ENCODE data around the gene GPR142.

The GPR142 gene

DNA sequence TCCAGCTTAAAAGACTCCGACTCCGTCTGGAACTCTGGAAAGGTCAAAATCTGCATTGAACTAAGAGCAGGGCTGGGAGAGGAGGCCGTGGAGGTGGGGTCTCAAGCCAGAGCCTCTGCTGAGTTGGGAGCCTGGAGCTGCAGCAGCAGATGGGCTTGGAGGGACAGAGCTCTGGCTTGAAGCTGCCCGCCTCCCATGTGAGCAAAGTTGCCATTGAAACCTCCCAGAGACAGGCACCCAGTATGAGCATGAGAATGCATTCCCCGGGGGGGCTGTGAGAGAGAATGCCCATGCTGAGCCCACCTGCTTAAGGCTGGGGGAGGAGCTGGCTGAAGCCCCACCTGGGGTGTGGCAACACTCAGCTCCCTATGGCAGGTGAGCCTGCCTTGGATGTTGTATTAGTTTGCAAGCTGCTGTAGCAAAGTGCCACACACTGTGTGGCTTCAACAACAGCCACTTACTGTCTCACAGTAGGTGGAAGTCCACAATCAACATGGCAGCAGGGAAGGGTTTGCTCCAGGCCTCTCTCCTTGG, 31.7 kb upstream of the GPR142 start:
- no peak for TF ChIP-seq EZH2 (IDR thresholded peaks at IDR 0.05; ENCODE audit: borderline replicate concordance, low read depth, low read length, severe bottlenecking)
- no peak for TF ChIP-seq CTCF (IDR thresholded peaks at IDR 0.05; ENCODE audit: borderline replicate concordance, extremely low read depth, low read length, poor library complexity, severe bottlenecking)
- H3K4me2 ChIP-seq (ENCODE audit: insufficient read depth, low read length), result no peak overlapping the region
- no peaks in the 10 kb centered on the region for H3K4me1 ChIP-seq (ENCODE audit: insufficient read depth, low read length)
- ATAC-seq (ENCODE audit: insufficient read depth, low read depth) (no peak), DNase-seq (no peak)
- H3K4me3 ChIP-seq (ENCODE audit: low read depth in 1 of 2, low read length in 2 of 2), result no peak overlapping the region
- H2AFZ ChIP-seq (ENCODE audit: low read depth, low read length), result no peak overlapping the region
- H3K36me3 ChIP-seq (ENCODE audit: insufficient read depth, low read length), result no peaks in the 10 kb centered on the region
- H3K9ac ChIP-seq (ENCODE audit: low read depth, low read length), result no peak overlapping the region
- H3K27ac ChIP-seq (ENCODE audit: low read length), result no peak overlapping the region
- no peaks in the 10 kb centered on the region for H4K20me1 ChIP-seq (ENCODE audit: insufficient read depth, low read length)
- H3K9me3 ChIP-seq (ENCODE audit: insufficient read depth, low read length, severe bottlenecking), result no peaks in the 10 kb centered on the region
- H3K79me2 ChIP-seq (ENCODE audit: insufficient read depth, low read length), result no peaks in the 10 kb centered on the region
- peaks cover 14% of the 10 kb centered on the region for H3K27me3 ChIP-seq (ENCODE audit: insufficient read depth, low read length, poor library complexity)

DNA sequence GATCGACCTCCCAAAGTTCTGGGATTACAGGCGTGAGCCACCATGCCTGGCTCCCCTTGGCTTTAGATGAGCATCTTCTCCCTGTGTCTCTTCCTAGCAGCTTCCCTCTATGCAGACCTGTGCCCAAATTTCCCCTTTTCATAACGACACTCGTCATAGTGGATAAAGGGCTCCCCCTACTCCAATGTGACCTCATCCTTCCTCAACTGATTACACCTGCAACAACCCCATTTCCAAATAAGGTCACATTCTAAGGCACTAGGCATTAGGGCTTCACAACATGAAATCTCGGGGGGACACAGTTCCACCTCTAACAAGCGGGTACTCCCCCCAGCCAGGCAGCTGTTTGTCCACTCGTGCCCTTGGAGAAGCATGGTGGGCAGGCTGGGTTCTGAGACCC, 31.0 kb upstream of the GPR142 start:
- no peak overlapping the region for H3K27ac ChIP-seq (ENCODE audit: low read length)
- no peak overlapping the region for H3K4me3 ChIP-seq (ENCODE audit: low read depth in 1 of 2, low read length in 2 of 2)
- ATAC-seq (ENCODE audit: insufficient read depth, low read depth) (no peak), DNase-seq (no peak)
- no peak overlapping the region for H2AFZ ChIP-seq (ENCODE audit: low read depth, low read length)
- H3K36me3 ChIP-seq (ENCODE audit: insufficient read depth, low read length), result no peaks in the 10 kb centered on the region
- no peaks in the 10 kb centered on the region for H4K20me1 ChIP-seq (ENCODE audit: insufficient read depth, low read length)
- H3K9ac ChIP-seq (ENCODE audit: low read depth, low read length), result no peak overlapping the region
- no peaks in the 10 kb centered on the region for H3K79me2 ChIP-seq (ENCODE audit: insufficient read depth, low read length)
- no peak overlapping the region for H3K4me2 ChIP-seq (ENCODE audit: insufficient read depth, low read length)
- no peaks in the 10 kb centered on the region for H3K4me1 ChIP-seq (ENCODE audit: insufficient read depth, low read length)
- H3K27me3 ChIP-seq (ENCODE audit: insufficient read depth, low read length, poor library complexity), result peaks cover 7% of the 10 kb centered on the region
- no peaks in the 10 kb centered on the region for H3K9me3 ChIP-seq (ENCODE audit: insufficient read depth, low read length, severe bottlenecking)
- TF ChIP-seq EZH2 (IDR thresholded peaks at IDR 0.05; ENCODE audit: borderline replicate concordance, low read depth, low read length, severe bottlenecking) (no peak), CTCF (IDR thresholded peaks at IDR 0.05; ENCODE audit: borderline replicate concordance, extremely low read depth, low read length, poor library complexity, severe bottlenecking) (no peak)

DNA sequence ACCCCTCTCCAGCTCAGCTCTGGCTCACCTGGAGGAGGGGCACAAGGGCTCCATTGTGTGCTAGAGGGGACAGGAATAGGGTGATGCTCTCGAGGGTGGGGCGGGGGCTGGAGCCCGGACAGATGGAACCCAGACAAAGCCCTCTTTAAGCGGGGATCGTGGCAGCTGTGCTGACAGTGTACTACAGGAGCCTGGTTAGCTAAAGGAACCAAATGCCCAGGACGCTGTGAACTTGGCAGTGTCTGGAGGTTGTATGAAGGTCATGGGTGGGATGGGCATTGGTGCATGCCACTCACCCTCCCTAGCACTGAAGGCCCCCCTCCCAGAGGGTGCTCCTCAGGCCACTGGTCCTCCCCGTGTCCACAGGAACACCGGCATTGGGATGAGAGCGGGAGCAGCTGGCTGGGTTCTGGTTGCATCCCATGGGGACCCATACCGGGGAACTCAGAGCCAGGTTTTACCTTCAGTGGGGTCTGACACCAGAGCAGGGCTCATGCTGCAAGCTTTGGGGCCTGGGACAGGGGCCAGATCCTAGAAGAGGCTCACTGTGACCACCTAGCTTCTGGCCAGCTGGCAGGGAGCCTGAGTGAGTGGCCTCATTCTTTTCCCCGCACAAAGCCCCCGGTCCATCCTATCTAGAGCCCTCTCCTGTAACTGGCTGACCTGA, 29.3 kb upstream of the GPR142 start:
- ATAC-seq (ENCODE audit: insufficient read depth, low read depth), result no peak
- no peaks in the 10 kb centered on the region for H3K36me3 ChIP-seq (ENCODE audit: insufficient read depth, low read length)
- no peaks in the 10 kb centered on the region for H3K79me2 ChIP-seq (ENCODE audit: insufficient read depth, low read length)
- no peak overlapping the region for H2AFZ ChIP-seq (ENCODE audit: low read depth, low read length)
- H3K4me3 ChIP-seq (ENCODE audit: low read depth in 1 of 2, low read length in 2 of 2), result no peak overlapping the region
- H3K27ac ChIP-seq (ENCODE audit: low read length), result no peak overlapping the region
- H3K4me2 ChIP-seq (ENCODE audit: insufficient read depth, low read length), result no peak overlapping the region
- TF ChIP-seq EZH2 (IDR thresholded peaks at IDR 0.05; ENCODE audit: borderline replicate concordance, low read depth, low read length, severe bottlenecking) (no peak), CTCF (IDR thresholded peaks at IDR 0.05; ENCODE audit: borderline replicate concordance, extremely low read depth, low read length, poor library complexity, severe bottlenecking) (no peak)
- peaks cover 6% of the 10 kb centered on the region for H3K27me3 ChIP-seq (ENCODE audit: insufficient read depth, low read length, poor library complexity)
- no peaks in the 10 kb centered on the region for H3K4me1 ChIP-seq (ENCODE audit: insufficient read depth, low read length)
- no peak overlapping the region for H3K9ac ChIP-seq (ENCODE audit: low read depth, low read length)
- H4K20me1 ChIP-seq (ENCODE audit: insufficient read depth, low read length), result peaks cover 2% of the 10 kb centered on the region; the same call in 1 of the 2 replicates
- no peaks in the 10 kb centered on the region for H3K9me3 ChIP-seq (ENCODE audit: insufficient read depth, low read length, severe bottlenecking)
- no peak for DNase-seq
